Activated T-cell treated with anti-CD3 and anti-CD28 coated beads, Interleukin-2, amount 50 U/mL, for 24 hours (primary cell): ENCODE results near the gene ANKRD44.

Experiments
- DNase-seq: peaks from one replicate; pipeline ENCODE4 v3.0.0-alpha.2; 2020
- H3K27ac Mint-ChIP-seq: 2 replicates; pipeline ENCODE4 v1.8.0; 2020; ENCODE audit warnings: mild to moderate bottlenecking, mixed read lengths
- H3K27me3 Mint-ChIP-seq: 2 replicates; pipeline ENCODE4 v1.8.0; 2020; ENCODE audit warnings: mixed read lengths
- H3K36me3 Mint-ChIP-seq: 2 replicates; pipeline ENCODE4 v1.8.0; 2020; ENCODE audit warnings: low read depth, mixed read lengths
- H3K4me1 Mint-ChIP-seq: 2 replicates; pipeline ENCODE4 v1.8.0; 2020; ENCODE audit warnings: low read depth, mixed read lengths
- H3K4me3 Mint-ChIP-seq: 2 replicates; pipeline ENCODE4 v1.8.0; 2020; ENCODE audit warnings: mild to moderate bottlenecking, moderate library complexity, mixed read lengths
- H3K9me3 Mint-ChIP-seq: 2 replicates; pipeline ENCODE4 v1.8.0; 2020; ENCODE audit warnings: mixed read lengths

ANKRD44 gene

GRCh38 chr2:197237291-197238042, 73.1 kb downstream of the ANKRD44 start:
- peaks cover 7% of the 10 kb centered on the region for H3K36me3 Mint-ChIP-seq
- no peak for DNase-seq
- H3K4me1 Mint-ChIP-seq = peaks cover 83% of the 10 kb centered on the region
- no peaks in the 10 kb centered on the region for H3K9me3 Mint-ChIP-seq
- H3K27ac Mint-ChIP-seq = peak overlapping the region; percentile 93
- H3K4me3 Mint-ChIP-seq = peak overlapping the region; percentile 72
- H3K27me3 Mint-ChIP-seq = no peaks in the 10 kb centered on the region

GRCh38 chr2:197236816-197237215, 73.8 kb downstream of the ANKRD44 start:
- Mint-ChIP-seq H3K36me3 (peaks cover 7% of the 10 kb centered on the region), H3K27ac (peak overlapping the region; percentile 93), H3K27me3 (no peaks in the 10 kb centered on the region), H3K4me1 (peaks cover 86% of the 10 kb centered on the region), H3K9me3 (no peaks in the 10 kb centered on the region), H3K4me3 (peak overlapping the region; percentile 72)
- DNase-seq = no peak

- H3K9me3 Mint-ChIP-seq = no peaks in the 10 kb centered on the region
- peak overlapping the region; percentile 72 for H3K4me3 Mint-ChIP-seq
- H3K36me3 Mint-ChIP-seq = peaks cover 7% of the 10 kb centered on the region
- no peak for DNase-seq
- peak overlapping the region; percentile 93 for H3K27ac Mint-ChIP-seq
- H3K4me1 Mint-ChIP-seq = peaks cover 89% of the 10 kb centered on the region
- H3K27me3 Mint-ChIP-seq = no peaks in the 10 kb centered on the region
Measured at GRCh38 chr2:197236159-197236558, 74.4 kb downstream of the ANKRD44 start.

GRCh38 chr2:197235711-197236110, 74.9 kb downstream of the ANKRD44 start:
- Mint-ChIP-seq H3K36me3 (peaks cover 10% of the 10 kb centered on the region), H3K27ac (peak overlapping the region; percentile 93), H3K4me3 (no peak overlapping the region), H3K4me1 (peaks cover 89% of the 10 kb centered on the region), H3K9me3 (no peaks in the 10 kb centered on the region), H3K27me3 (no peaks in the 10 kb centered on the region)
- DNase-seq = no peak

- Mint-ChIP-seq H3K4me1 (peaks cover 93% of the 10 kb centered on the region), H3K4me3 (no peak overlapping the region), H3K27me3 (no peaks in the 10 kb centered on the region), H3K27ac (peak overlapping the region; percentile 87), H3K36me3 (peaks cover 15% of the 10 kb centered on the region), H3K9me3 (no peaks in the 10 kb centered on the region)
- DNase-seq = no peak
Measured at GRCh38 chr2:197234671-197235191, 75.8 kb downstream of the ANKRD44 start.

GRCh38 chr2:197233473-197233872, 77.1 kb downstream of the ANKRD44 start:
- no peak overlapping the region for H3K4me3 Mint-ChIP-seq
- peak overlapping the region; percentile 74 for H3K27ac Mint-ChIP-seq
- peaks cover 8% of the 10 kb centered on the region for H3K36me3 Mint-ChIP-seq
- peaks cover 94% of the 10 kb centered on the region for H3K4me1 Mint-ChIP-seq
- no peaks in the 10 kb centered on the region for H3K9me3 Mint-ChIP-seq
- DNase-seq = no peak
- no peaks in the 10 kb centered on the region for H3K27me3 Mint-ChIP-seq

- no peaks in the 10 kb centered on the region for H3K27me3 Mint-ChIP-seq
- no peak overlapping the region for H3K4me3 Mint-ChIP-seq
- DNase-seq = no peak
- no peaks in the 10 kb centered on the region for H3K9me3 Mint-ChIP-seq
- peaks cover 93% of the 10 kb centered on the region for H3K4me1 Mint-ChIP-seq
- H3K27ac Mint-ChIP-seq = peak overlapping the region; percentile 83
- H3K36me3 Mint-ChIP-seq = peaks cover 15% of the 10 kb centered on the region
Measured at GRCh38 chr2:197232010-197232409, 78.6 kb downstream of the ANKRD44 start.

- Mint-ChIP-seq H3K27ac (peak overlapping the region; percentile 83), H3K9me3 (no peaks in the 10 kb centered on the region), H3K27me3 (no peaks in the 10 kb centered on the region), H3K36me3 (peaks cover 27% of the 10 kb centered on the region), H3K4me1 (peaks cover 92% of the 10 kb centered on the region), H3K4me3 (no peak overlapping the region)
- no peak for DNase-seq
Measured at GRCh38 chr2:197229509-197230443, 80.8 kb downstream of the ANKRD44 start.

GRCh38 chr2:197223451-197223850, 87.1 kb downstream of the ANKRD44 start:
- peak overlapping the region; percentile 40 for H3K27ac Mint-ChIP-seq
- no peaks in the 10 kb centered on the region for H3K27me3 Mint-ChIP-seq
- peaks cover 82% of the 10 kb centered on the region for H3K4me1 Mint-ChIP-seq
- no peaks in the 10 kb centered on the region for H3K9me3 Mint-ChIP-seq
- no peak for DNase-seq
- peaks cover 31% of the 10 kb centered on the region for H3K36me3 Mint-ChIP-seq
- H3K4me3 Mint-ChIP-seq = no peak overlapping the region

- H3K27me3 Mint-ChIP-seq = no peaks in the 10 kb centered on the region
- peaks cover 86% of the 10 kb centered on the region for H3K4me1 Mint-ChIP-seq
- no peak for DNase-seq
- H3K9me3 Mint-ChIP-seq = no peaks in the 10 kb centered on the region
- peaks cover 27% of the 10 kb centered on the region for H3K36me3 Mint-ChIP-seq
- no peak overlapping the region for H3K4me3 Mint-ChIP-seq
- peak overlapping the region; percentile 97 for H3K27ac Mint-ChIP-seq
Measured at GRCh38 chr2:197219636-197220035, 90.9 kb downstream of the ANKRD44 start.

GRCh38 chr2:197217541-197217940, 93.0 kb downstream of the ANKRD44 start:
- DNase-seq = no peak
- peak overlapping the region; percentile 97 for H3K27ac Mint-ChIP-seq
- peak overlapping the region; percentile 67 for H3K4me3 Mint-ChIP-seq
- H3K4me1 Mint-ChIP-seq = peaks cover 90% of the 10 kb centered on the region
- no peaks in the 10 kb centered on the region for H3K27me3 Mint-ChIP-seq
- H3K36me3 Mint-ChIP-seq = peaks cover 21% of the 10 kb centered on the region
- H3K9me3 Mint-ChIP-seq = no peaks in the 10 kb centered on the region

GRCh38 chr2:197216361-197216979, 94.1 kb downstream of the ANKRD44 start:
- H3K27me3 Mint-ChIP-seq = no peaks in the 10 kb centered on the region
- H3K9me3 Mint-ChIP-seq = no peaks in the 10 kb centered on the region
- peak overlapping the region; percentile 67 for H3K4me3 Mint-ChIP-seq
- peaks cover 90% of the 10 kb centered on the region for H3K4me1 Mint-ChIP-seq
- peaks cover 19% of the 10 kb centered on the region for H3K36me3 Mint-ChIP-seq
- no peak for DNase-seq
- peak overlapping the region; percentile 97 for H3K27ac Mint-ChIP-seq

- H3K9me3 Mint-ChIP-seq = no peaks in the 10 kb centered on the region
- H3K27ac Mint-ChIP-seq = peak overlapping the region; percentile 97
- peak overlapping the region; percentile 67 for H3K4me3 Mint-ChIP-seq
- peaks cover 23% of the 10 kb centered on the region for H3K36me3 Mint-ChIP-seq
- no peaks in the 10 kb centered on the region for H3K27me3 Mint-ChIP-seq
- peaks cover 95% of the 10 kb centered on the region for H3K4me1 Mint-ChIP-seq
- DNase-seq = no peak
Measured at GRCh38 chr2:197215748-197216360, 94.7 kb downstream of the ANKRD44 start.
